ENCODE data around the gene TUBA3D. TPM values are rescaled to one million over a fixed set of nuclear protein-coding genes. Genes with fewer than 3 reads are reported as not detected.
A peak's percentile ranks its signal among the peaks of the same experiment; 100 is the strongest.

The TUBA3D gene
- total and polyA plus RNA-seq, 2 of the 13 experiments (the other 11 are each of a cell fraction or from before 2014, with no cell fraction given), result not detected

DNA sequence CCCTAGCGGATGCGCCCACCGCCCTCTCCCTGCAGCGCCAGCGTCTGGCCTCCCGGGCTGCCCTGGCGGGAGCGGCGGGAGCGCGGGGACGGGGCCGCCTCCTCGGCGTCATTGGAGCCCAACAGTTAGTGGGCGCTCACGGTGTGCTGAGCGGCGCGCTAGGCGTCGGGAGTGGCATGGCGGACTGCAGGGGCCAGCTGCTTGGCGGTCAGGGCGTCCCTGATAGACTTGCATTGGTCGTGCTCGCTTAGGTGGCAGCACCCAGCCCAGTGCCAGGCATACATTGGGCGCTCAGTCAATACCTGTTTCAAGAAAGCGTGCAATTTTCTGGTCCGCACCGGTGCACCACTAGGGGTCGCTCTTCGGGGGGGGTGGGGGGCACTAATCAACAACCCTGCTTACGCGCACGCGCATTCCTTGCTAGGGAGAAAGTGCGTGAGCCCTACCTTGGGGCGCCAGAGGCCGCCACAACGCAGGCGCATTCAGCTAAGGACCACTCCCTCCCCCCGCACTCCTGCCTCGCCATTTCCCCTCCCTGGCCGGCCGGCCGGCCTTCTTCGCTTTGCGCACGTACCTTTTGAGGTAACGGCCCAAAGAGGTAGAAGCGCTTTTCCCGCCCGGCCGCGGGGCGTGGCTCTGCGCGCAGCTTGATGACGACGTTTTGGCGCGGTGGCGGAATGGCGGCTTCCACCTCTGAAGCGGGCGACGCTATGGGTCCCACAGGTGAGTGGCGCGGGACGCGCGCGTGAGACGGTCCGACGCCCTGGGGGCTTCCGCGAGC, 16.7 kb downstream of the TUBA3D start (continued):
- TF ChIP-seq, protein P1, sequence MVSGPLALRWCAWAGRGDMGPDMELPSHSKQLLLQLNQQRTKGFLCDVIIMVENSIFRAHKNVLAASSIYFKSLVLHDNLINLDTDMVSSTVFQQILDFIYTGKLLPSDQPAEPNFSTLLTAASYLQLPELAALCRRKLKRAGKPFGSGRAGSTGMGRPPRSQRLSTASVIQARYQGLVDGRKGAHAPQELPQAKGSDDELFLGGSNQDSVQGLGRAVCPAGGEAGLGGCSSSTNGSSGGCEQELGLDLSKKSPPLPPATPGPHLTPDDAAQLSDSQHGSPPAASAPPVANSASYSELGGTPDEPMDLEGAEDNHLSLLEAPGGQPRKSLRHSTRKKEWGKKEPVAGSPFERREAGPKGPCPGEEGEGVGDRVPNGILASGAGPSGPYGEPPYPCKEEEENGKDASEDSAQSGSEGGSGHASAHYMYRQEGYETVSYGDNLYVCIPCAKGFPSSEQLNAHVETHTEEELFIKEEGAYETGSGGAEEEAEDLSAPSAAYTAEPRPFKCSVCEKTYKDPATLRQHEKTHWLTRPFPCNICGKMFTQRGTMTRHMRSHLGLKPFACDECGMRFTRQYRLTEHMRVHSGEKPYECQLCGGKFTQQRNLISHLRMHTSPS (CRISPR knock-in tag; IDR thresholded peaks at IDR 0.05; ENCODE audit: low read depth), result peak; percentile 77
- TF ChIP-seq RORA (CRISPR knock-in tag; IDR thresholded peaks at IDR 0.05) (no peak), SP2 (CRISPR knock-in tag; IDR thresholded peaks at IDR 0.05) (no peak; the same call in 1 of the 2 replicates), KLF6 (CRISPR knock-in tag; IDR thresholded peaks at IDR 0.05) (0 out of 2 replicates have a peak, but pooled peaks have one; percentile 34), KDM5B (CRISPR knock-in tag; IDR thresholded peaks at IDR 0.05; ENCODE audit: borderline replicate concordance) (peak; percentile 82), ZNF761 (CRISPR knock-in tag; conservative IDR thresholded peaks at IDR 0.05) (0 out of 2 replicates have a peak, but pooled peaks have one; percentile 20), NAIF1 (CRISPR knock-in tag; IDR thresholded peaks at IDR 0.05; ENCODE audit: borderline replicate concordance) (peak; percentile 77; the same call in 1 of the 2 replicates), SP140L (CRISPR knock-in tag; IDR thresholded peaks at IDR 0.05; ENCODE audit: borderline replicate concordance) (no peak), ZNF3 (CRISPR knock-in tag; IDR thresholded peaks at IDR 0.05) (peak; percentile 22; the same call in 1 of the 2 replicates), ZNF776 (CRISPR knock-in tag; IDR thresholded peaks at IDR 0.05) (0 out of 2 replicates have a peak, but pooled peaks have one; percentile 66), ZNF670 (CRISPR knock-in tag; IDR thresholded peaks at IDR 0.05; ENCODE audit: borderline replicate concordance) (peak; percentile 36; the same call in 1 of the 2 replicates), RELA (CRISPR knock-in tag; IDR thresholded peaks at IDR 0.05) (no peak), NR2F6 (IDR thresholded peaks at IDR 0.05) (no peak), NR2F6 (CRISPR knock-in tag; IDR thresholded peaks at IDR 0.05) (peak; percentile 56; the same call in 1 of the 2 replicates), GTF3A (CRISPR knock-in tag; conservative IDR thresholded peaks at IDR 0.05) (no peak), EZH2 (conservative IDR thresholded peaks at IDR 0.05; ENCODE audit: low read depth, low read length) (no peak), PAX8 (CRISPR knock-in tag; IDR thresholded peaks at IDR 0.05; ENCODE audit: borderline replicate concordance) (no peak)
- TF ChIP-seq, protein P2, sequence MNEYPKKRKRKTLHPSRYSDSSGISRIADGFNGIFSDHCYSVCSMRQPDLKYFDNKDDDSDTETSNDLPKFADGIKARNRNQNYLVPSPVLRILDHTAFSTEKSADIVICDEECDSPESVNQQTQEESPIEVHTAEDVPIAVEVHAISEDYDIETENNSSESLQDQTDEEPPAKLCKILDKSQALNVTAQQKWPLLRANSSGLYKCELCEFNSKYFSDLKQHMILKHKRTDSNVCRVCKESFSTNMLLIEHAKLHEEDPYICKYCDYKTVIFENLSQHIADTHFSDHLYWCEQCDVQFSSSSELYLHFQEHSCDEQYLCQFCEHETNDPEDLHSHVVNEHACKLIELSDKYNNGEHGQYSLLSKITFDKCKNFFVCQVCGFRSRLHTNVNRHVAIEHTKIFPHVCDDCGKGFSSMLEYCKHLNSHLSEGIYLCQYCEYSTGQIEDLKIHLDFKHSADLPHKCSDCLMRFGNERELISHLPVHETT (CRISPR knock-in tag; conservative IDR thresholded peaks at IDR 0.05), result peak; percentile 23; the same call in 1 of the 2 replicates
- TF ChIP-seq, protein P3, sequence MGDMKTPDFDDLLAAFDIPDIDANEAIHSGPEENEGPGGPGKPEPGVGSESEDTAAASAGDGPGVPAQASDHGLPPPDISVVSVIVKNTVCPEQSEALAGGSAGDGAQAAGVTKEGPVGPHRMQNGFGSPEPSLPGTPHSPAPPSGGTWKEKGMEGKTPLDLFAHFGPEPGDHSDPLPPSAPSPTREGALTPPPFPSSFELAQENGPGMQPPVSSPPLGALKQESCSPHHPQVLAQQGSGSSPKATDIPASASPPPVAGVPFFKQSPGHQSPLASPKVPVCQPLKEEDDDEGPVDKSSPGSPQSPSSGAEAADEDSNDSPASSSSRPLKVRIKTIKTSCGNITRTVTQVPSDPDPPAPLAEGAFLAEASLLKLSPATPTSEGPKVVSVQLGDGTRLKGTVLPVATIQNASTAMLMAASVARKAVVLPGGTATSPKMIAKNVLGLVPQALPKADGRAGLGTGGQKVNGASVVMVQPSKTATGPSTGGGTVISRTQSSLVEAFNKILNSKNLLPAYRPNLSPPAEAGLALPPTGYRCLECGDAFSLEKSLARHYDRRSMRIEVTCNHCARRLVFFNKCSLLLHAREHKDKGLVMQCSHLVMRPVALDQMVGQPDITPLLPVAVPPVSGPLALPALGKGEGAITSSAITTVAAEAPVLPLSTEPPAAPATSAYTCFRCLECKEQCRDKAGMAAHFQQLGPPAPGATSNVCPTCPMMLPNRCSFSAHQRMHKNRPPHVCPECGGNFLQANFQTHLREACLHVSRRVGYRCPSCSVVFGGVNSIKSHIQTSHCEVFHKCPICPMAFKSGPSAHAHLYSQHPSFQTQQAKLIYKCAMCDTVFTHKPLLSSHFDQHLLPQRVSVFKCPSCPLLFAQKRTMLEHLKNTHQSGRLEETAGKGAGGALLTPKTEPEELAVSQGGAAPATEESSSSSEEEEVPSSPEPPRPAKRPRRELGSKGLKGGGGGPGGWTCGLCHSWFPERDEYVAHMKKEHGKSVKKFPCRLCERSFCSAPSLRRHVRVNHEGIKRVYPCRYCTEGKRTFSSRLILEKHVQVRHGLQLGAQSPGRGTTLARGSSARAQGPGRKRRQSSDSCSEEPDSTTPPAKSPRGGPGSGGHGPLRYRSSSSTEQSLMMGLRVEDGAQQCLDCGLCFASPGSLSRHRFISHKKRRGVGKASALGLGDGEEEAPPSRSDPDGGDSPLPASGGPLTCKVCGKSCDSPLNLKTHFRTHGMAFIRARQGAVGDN (CRISPR knock-in tag; IDR thresholded peaks at IDR 0.05), result peak; percentile 85
- TF ChIP-seq, protein P4, sequence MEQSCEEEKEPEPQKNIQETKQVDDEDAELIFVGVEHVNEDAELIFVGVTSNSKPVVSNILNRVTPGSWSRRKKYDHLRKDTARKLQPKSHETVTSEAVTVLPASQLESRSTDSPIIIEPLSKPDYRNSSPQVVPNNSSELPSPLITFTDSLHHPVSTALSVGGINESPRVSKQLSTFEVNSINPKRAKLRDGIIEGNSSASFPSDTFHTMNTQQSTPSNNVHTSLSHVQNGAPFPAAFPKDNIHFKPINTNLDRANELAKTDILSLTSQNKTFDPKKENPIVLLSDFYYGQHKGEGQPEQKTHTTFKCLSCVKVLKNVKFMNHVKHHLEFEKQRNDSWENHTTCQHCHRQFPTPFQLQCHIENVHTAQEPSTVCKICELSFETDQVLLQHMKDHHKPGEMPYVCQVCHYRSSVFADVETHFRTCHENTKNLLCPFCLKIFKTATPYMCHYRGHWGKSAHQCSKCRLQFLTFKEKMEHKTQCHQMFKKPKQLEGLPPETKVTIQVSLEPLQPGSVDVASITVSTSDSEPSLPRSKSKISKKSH (CRISPR knock-in tag; IDR thresholded peaks at IDR 0.05; ENCODE audit: borderline replicate concordance), result peak; percentile 54; the same call in 1 of the 2 replicates
- TF ChIP-seq, protein P5, sequence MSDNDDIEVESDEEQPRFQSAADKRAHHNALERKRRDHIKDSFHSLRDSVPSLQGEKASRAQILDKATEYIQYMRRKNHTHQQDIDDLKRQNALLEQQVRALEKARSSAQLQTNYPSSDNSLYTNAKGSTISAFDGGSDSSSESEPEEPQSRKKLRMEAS (IDR thresholded peaks at IDR 0.05), result peak; percentile 87

All from HepG2 (cell line).